GM18873 (cell line): Measurements from ENCODE around the gene UBAP1L.

Experiments
- ATAC-seq: cut with Tn5 transposase; IDR thresholded peaks from one replicate; pipeline ENCODE4 v1.9.1; 2021; ENCODE audit warnings: mild to moderate bottlenecking, moderate library complexity, moderate number of reproducible peaks; ENCODE audit not compliant: unreplicated experiment, low FRiP score

The UBAP1L gene

DNA sequence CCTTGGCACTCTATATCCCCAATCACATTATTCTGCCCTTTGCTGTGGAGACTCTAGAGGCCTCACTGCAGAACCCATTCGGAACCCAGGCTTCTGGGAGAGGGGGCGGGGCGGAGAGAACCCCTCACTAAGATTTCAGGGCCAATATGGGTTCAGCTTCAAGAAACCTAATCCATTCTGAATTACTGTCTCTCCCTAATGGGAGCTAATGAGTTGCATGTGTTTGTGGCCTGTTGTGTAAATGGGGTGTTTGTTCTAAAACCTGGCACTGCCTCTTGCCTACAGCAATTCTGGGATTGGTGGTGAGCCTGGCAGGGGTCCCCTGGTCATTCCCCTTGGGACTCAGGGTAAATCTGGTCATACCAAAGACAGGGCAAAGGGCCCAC lies 46.6 kb downstream of the UBAP1L start:
- no peak for ATAC-seq

DNA sequence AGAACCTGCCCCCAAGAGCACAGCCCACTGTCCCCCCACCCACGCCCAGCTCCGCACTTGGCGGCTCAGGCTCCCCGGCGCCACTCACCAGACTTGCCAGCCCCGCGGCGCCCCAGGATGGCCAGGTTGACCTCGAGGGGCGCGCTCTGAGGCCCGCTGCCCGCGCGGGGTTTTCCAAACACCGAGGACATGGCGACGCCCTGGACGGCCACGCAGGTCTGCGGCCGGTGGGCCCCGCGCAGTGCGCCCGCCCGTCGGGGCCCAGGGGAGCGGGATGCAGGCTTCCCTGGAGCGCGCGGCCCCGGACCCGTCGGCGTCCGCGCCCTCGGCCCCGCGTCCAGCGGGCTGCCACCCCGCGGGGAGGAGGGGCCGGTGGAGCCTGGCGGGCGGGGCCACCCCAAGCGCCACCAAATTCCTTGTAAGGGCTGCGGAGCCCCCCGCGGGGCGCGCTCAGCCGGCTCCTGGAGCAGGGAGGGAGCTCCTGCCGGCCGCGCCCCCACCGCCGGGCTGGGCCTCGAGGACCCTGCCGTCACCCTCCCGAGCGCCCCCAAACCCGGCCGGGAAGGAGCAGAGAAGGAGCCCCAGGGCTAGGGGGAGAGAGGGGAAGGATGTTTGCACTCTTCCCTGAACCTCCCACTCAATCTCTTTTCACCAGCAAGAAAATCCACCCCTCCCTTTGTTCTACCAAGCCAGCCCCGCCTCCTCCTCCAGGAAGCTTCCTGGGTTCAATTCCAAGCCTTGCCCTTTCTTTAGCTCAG lies 47.2 kb downstream of the UBAP1L start, which contains the start of gene RASL12:
Gene RASL12 (minus strand): TSS at position 347 of the 758 bp plus-strand sequence. CDS start 156 bp downstream, at position 191.
- ATAC-seq = no peak

DNA sequence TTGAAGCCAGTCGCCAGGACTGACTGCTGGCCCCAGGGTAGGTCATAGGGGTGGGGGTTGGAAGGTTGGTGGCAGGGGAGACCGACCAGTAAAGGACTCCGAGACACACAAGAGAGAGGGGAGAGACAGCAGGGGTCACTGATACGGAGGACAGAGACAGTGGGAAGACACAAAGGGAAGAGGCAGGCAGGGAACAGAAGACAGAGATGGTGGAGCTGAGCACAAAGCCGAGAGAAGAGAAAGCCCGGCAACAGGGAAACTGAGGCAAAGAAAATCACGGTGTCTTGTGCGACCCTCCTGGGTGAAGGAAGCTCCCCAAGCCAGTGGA lies 47.7 kb downstream of the UBAP1L start:
- no peak for ATAC-seq

DNA sequence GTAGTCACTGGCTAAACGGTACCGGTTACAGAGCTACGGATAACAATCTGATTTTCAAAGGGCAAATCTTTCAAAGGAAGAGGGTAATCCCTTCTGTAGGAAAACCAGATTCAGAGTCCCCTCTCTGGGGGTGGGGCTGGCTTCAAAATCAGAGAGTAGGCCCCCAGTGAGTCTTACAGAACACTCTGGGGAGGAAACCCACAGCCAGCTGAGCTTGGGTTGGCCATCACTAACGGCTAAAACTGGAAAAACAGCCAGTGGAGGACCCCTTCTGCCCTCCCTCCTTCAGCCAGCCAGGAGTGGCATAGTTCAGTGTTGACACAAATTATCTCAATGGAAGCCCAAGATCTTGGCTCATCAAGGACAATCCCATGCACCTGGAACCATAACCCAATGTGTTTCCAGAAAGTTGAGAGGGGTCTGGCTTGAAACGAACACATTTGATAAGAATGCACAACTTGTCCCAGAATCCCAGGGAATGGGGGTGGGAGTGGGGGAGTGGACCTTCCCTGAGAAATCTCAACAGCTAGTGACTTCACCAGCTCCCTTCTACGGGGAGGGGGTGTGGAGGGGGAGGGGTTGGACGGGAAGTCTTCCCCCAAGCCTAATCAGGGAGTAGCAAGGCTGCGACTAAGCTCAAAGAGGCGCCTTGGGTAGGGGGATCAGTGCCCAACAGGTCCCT lies 48.2 kb downstream of the UBAP1L start:
- ATAC-seq = no peak

DNA sequence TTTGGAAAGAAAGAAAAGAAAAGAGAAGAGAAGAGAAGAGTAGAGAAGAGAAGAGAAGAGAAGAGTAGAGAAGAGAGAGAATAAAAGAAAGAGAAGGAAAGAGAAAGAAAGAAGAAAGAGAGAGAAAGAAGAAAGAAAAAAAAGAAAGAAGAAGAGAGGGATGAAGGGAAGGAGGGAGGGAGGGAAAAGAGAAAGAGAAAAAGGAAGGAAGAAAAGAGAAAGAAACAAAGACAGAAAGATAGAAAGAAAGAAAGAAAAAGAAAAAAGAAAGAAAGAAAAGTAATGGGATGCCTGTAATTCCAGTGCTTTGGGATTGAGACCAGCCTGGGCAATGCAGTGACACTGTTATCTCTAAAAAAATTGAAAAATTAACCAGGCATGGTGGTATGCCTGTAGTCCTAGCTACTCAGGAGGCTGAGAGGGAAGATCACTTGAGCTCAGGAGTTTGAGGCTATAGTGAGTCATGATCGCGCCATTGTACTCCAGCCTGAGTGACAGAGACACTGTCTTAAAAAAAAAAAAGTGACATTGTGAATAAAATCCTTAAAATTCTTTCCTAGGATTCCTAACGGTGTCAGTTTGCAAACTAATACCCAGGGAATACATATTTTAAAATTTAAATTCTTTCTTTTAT lies 48.9 kb downstream of the UBAP1L start:
- ATAC-seq = no peak

DNA sequence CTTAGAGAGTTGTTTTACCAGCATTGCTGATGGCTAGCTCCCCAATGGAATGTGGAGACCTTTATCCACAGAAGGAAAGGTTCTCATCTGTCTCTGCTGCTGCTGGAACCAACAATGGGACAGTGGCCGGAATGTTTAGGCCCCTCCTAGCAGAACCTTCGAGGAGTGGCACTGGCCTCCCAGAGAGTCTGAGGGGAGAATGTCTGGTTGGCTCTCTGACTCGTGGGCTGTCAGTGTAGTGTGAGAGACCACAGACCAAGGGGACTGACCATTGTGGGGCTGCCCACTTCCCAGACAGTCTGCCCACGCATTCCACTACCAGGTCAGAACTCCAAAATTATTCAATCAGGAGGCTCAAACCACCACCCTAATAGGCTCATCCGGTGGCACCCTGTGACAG lies 52.3 kb downstream of the UBAP1L start:
- no peak for ATAC-seq

DNA sequence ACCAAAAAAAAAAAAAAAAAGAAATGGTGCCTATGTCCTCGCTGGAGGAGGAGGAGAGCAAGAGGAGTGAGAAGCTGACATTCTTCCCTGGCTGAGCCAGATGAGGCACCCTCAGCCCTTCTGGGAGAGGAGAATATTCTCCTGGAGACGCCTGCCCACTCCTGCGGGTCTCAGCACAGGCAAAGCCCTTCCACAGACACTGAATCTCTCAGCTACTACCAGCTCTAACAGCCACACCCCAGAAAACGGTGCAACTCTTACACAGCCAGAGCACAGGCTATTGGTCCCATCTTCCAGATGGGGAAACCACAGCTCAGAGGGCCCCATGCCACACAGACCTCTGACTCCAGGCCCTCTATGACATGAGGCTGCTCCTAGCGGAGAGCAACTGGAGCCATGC lies 52.9 kb downstream of the UBAP1L start:
- ATAC-seq = no peak

DNA sequence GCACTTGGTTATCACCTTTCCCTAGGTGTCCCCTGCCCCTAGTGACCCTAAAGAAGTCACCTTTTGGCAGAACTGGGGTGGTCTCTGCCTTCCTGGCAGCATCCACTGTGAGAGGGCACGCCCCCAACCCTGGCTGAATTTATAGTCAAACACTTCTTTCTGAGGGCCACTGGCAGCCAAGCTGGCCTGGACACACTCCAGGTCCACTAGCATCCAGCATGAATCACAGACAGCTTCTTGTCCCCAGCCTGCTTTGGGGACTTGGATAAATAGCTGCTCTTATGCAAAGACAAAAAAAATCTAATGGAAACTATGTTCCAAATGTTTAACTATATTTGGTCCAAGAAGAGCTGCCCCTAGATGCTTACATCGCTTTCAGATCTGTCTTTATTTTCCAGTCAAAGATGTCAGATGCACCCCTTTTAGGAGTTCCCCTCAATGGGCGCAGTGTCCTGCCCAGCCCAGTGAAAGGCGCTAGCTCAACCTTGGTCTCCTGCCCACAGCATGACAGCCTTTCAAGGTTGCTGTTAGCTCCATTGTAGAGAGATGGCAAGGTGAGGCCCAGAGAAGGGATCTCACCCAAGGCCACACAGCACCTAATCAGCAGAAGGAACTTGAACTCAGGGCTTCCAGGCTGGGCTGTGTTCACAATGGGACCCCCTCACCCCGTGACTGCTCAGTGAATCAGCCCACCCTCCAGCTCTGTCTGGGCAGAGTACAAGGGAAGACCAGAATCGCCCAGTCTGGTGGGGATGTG lies 54.2 kb downstream of the UBAP1L start:
- no peak for ATAC-seq

DNA sequence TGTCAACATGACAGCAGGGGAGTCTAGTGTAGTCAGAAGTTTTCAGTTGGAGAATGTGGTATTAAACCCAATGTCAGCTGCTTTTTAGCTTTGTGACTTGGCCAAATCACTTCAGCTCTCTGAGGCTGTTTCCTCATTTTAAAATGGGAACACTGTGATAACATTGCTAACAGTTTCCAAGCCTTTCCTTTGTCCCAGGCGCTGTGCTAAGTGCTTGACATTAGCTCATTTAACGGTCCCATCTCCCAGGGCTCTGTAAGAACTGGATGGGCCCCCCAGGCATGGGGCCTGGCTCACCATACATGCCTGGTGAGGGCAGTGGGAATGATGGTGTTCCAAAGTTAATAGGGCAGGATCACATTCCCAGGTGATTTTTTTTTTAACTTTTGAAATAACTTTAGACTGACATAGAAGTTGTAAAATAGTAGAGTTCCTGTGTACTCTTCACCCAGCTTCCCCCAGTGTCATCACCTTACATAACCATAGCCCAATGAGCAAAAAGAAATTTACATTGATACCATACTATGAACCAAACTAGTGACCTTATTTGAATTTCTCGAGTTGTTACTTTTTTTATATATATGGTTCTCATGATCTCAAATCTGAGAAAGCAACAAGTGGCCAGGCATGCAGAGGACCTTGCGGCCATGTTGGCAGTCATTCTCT lies 54.9 kb downstream of the UBAP1L start:
- no peak for ATAC-seq

DNA sequence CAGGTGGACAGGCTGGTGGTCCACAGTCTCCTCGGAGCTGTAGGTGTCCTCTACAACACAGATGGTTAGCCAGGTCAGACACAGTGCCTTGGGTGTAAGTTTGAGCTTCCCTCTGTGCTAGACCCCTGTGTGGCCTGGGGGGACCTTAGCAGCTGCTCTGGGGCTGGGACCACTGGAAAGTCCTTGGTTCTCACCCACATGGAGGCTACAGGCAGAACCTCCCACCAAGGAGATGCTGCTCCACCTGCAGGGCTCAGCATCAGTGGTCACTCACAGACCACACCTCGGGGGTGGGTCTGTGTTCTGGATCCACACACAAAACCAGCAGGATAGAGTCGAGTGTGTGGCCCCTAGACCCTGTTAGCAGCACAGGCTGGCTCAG lies 55.6 kb downstream of the UBAP1L start:
- no peak for ATAC-seq

DNA sequence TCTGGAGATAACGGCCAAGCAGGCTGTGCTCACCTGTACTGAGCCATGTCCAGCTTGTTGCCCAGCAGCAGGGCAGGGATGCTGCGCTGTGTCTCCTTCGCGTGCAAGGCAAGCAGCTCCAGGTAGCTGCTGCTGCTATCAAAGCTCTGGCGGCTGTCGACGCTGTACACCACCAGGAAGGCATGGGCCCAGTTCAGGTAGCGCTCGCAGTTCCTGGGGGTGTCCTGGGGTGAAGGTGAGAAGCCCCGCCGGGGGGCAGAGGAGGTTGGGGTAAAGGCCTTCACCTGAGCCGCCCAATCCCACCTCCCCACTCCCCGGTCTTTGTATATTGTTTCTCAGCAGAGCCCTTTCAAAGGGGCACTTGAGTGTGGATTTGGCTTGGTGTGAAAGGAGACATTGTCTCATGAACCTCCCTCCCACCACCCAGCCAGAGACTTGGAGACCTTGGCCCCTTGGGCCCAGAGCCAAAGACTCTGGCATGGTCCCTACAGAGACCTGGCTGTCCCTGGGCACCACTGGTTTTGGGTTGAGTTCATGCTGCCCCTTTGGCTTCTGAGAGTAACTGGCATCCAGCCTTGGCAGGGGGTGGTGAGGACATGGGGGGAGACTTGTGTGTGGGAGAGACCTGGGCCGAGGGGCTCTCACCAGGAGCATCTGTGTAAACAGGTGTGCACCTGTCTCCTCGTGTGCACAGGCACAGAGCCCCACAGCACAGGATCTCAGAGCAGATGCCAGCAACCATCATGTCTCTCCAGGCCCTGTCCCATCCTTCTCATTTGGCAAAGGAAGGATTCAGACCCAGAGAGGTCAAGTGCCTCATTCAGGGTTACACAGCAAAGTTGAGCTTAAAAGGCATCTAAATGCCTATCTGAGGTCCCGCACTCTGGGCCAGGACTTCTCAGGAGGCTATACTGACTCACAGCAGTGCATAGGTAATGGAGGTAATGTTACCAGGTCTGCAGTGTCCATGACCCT lies 56.3 kb downstream of the UBAP1L start:
- no peak for ATAC-seq

DNA sequence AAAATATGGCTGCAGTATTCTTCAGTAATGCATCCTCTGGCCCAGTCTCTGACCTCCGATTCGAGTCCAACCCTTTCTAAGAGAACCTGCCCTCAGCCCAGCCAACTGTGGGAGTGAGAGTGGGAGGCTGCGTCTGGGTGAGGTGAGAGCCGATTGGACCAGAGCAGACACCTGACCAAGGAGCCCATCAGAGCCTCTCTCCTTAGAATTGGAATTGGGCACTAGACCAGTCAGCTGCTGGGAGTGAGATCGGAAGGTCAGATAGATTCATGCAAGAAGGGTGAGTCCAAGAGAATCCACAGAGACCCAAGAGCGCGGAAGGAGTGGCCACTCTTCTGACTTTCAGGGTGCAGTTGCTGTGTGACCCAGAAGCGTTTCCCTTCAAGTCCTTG lies 57.5 kb downstream of the UBAP1L start:
- ATAC-seq = no peak

DNA sequence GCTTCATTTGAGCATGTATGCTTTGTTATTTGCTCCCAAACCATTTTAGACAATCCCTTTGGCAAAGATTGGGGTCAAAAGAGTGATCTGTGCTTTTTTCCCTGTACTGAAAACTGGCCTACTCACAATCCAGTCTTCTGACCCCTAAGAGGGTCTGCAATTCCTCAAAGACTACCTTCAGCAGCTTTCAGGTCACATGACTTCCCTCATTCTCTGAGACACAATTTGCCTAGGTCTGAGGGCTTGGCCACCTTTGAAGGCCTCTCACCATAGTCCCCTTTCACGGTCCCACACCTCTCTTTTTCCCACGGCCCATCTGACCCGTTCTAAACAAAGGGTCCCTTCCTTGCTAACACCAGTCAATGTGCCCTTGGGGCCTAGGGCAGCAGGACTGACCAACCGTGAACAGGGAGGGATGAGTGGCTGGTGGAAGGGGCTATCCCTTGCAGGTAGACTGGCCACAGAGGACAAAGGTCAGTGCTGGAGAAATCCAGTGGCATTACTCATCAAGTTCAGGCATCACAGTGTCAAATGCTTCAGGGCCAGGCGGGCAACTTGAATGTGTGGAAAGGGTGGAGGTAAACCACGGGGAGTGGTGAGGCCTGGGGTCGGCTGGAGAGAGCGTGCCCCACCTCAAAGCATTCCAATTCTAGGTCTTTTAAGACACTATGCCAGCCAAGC lies 58.0 kb downstream of the UBAP1L start:
- no peak for ATAC-seq

DNA sequence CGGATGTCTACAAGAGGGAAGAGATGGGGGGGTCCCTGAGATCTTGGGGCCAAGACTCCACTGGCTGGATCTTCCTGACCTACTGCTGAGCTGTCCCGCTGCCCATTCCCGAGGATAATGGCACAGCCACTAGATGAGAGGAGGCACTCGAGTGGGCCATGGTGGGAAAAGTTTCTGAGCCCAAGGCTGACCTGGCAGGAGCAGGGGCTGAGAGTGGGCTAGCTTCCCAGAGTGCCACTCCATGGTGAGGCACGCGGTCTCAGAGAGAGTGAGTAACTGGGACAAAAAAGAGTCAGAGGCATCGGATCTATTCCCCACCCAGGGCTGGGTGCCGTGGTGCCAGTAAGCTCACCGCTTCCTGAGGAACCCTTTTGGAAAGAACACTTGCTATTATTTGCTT lies 58.9 kb downstream of the UBAP1L start:
- ATAC-seq = no peak

DNA sequence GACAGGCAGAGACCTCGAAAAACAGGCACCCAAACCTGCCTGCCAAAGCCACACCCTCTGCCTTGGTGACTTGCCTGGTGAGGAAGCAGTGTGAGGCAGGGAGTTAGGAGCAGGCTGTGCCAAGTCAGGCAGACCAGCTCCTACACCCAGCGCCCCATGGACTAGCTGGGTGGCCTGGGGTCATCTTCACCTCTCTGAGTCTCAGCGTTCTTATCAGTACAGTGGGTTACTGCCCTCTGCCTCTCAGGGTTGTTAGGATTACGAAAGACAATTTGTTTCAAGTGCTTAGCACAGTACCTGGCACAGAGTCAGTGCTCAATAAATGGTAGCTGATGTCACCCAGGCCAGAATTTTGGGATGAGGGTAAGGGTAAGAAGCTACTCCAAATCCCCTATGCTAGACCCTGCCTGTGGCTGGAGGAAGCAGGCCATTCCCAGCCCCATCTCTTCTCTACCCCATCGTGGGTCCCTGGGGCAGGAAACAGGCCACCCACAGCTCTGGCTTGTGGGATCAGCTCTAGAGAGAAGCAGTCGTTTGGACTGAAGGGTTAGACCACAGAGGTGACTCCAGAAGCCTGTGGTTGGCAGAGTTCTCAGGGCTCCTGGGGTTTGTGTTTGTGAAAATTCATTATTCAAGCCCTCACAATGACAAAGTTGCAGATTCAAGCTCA lies 59.7 kb downstream of the UBAP1L start:
- ATAC-seq = no peak

DNA sequence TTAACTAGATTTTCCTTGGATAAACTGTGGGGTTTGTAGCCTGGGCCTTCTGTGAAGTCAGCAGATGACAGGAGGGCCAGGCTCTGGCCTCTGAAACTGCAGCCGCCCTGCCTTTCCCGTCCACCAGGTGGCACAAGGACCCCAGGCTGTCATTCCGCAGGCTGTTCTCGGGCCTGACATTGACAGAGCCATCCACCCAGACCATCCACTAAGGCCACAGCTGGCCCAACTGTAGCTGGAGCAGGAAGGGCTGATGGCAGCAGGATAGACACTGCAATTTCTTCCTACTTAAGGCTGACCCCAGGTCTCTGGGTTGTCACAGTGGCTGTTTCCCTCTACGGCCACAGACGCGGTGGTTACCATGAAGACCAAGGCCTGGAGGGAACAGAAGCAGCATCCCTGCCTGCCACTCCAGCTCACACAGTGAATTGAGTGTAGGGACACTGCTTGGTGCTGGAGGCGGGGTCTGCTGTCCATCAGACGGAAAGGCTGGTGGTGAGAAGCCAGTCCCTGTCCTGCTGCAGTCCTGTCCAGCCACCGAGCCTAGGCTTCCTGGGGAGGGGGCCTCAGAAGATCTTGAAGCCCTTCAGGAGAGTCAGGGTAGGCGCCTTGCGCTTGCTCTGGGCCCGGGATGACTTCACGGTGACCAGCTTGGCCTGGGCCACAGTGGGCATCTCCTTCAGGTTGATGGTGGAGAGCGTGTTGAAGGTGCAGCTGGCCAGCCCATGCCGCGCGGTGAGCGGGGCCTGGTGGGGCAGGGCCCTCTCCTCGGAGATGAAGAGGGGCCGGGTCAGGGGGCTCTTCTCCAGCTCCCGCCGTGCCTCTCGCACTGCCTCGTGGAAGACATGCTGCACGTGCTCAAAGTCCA lies 60.4 kb downstream of the UBAP1L start:
- no peak for ATAC-seq

DNA sequence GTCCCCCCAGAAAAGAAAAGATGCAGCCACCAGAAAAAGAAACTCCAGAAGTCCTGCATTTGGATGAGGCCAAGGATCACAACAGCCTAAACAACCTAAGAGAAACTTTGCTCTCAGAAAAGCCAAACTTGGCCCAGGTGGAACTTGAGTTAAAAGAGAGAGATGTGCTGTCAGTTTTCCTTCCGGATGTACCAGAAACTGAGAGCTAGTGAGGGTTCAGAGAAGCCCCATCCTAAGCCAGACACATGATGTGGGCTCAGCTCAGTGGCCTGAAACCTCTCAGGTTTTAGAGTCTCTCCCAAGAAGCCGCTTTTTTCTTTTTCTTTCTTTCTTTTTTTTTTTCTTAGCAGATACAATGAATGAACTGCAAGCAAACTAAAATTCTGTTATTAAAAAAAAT lies 62.0 kb downstream of the UBAP1L start:
- ATAC-seq = no peak
